GM13977 (cell line): ENCODE data around the gene RAX.
A peak's percentile ranks its signal among the peaks of the same experiment; 100 is the strongest.

Experiments used
- DNase-seq: peaks from one replicate; pipeline ENCODE4 v3.0.0; 2012; ENCODE audit warnings: low spot score
- CTCF ChIP-seq: IDR thresholded peaks from 2 replicates; pipeline ENCODE4 v1.5.1; 2012; ENCODE audit warnings: mild to moderate bottlenecking, control low read depth; ENCODE audit not compliant: insufficient read depth; ENCODE audit errors: extremely low read depth, missing control alignments
- in situ Hi-C: fragments of 300-500 bp; cut with MboI; formaldehyde crosslinking; loops from one replicate; pipeline ENCODE4 v1.12.0; 2022; ENCODE audit warnings: low sequenced_read_pairs, low pct_unique_long_range_greater_than_20kb, mixed read lengths, inconsistent platforms; ENCODE audit not compliant: unreplicated experiment

The RAX gene

GRCh38 chr18:59269563-59270119, 3.6 kb downstream of the RAX start:
- in situ Hi-C loops = no loop called here
- no peak for TF ChIP-seq CTCF
- no peak for DNase-seq

- peak; percentile 89 for DNase-seq
- TF ChIP-seq CTCF = peak; percentile 67
- in situ Hi-C loops = no loop called here
Observed at GRCh38 chr18:59268721-59269562, 4.3 kb downstream of the RAX start.

- no peak for TF ChIP-seq CTCF
- DNase-seq = peak; percentile 23
- in situ Hi-C loops = no loop called here
Observed at GRCh38 chr18:59268127-59268720, 5.0 kb downstream of the RAX start.

- DNase-seq = peak; percentile 40
- in situ Hi-C loops = no loop called here
- no peak for TF ChIP-seq CTCF
Observed at GRCh38 chr18:59267503-59268126, 5.6 kb downstream of the RAX start.

GRCh38 chr18:59266886-59267502, 6.3 kb downstream of the RAX start:
- in situ Hi-C loops = no loop called here
- no peak for TF ChIP-seq CTCF
- DNase-seq = no peak

GRCh38 chr18:59266459-59266858, 6.8 kb downstream of the RAX start:
- no peak for TF ChIP-seq CTCF
- DNase-seq = no peak
- in situ Hi-C loops = no loop called here
